WTC11 (cell line): ENCODE results near the gene TTN.

Experiments
- CREM ChIP-seq: sonication (generic); formaldehyde crosslinking; IDR thresholded peaks from 2 replicates; pipeline ENCODE4 v1.8.1; 2022; ENCODE audit warnings: mild to moderate bottlenecking, missing genetic modification reagents, moderate library complexity
- CTCF ChIP-seq: fragments of 200-600 bp; IDR thresholded peaks from 2 replicates; pipeline ENCODE4 v1.8.0; 2022; ENCODE audit warnings: antibody characterized with exemption
- ELF4 ChIP-seq: sonication (generic); formaldehyde crosslinking; IDR thresholded peaks from 2 replicates; pipeline ENCODE4 v1.8.1; 2022; ENCODE audit warnings: low read depth, mild to moderate bottlenecking, moderate library complexity, missing genetic modification reagents
- NR1H2 ChIP-seq: sonication (generic); formaldehyde crosslinking; IDR thresholded peaks from 2 replicates; pipeline ENCODE4 v1.9.0; 2021; ENCODE audit warnings: mild to moderate bottlenecking, moderate library complexity, missing genetic modification reagents
- NR3C1 ChIP-seq: sonication (generic); formaldehyde crosslinking; conservative IDR thresholded peaks from 2 replicates; pipeline ENCODE4 v1.8.1; 2023; ENCODE audit warnings: low read depth, mild to moderate bottlenecking, missing genetic modification reagents

GRCh38 chr2:178692845-178693244 lies 114.4 kb downstream of the TTN start:
- TF ChIP-seq CREM (CRISPR knock-in tag) (no peak), ELF4 (CRISPR knock-in tag) (no peak), NR3C1 (no peak), CTCF (no peak), NR1H2 (CRISPR knock-in tag) (no peak)
